Neural cell (in vitro differentiated cells): ENCODE results near the gene GRAP. TPM values are rescaled to one million over a fixed set of nuclear protein-coding genes. Genes with fewer than 3 reads are reported as not detected.

Source experiments
- H2AFZ ChIP-seq: fragments of 200-600, 300-800 bp; sonication (generic), shearing (Covaris generic); 2 replicates; pipeline ENCODE4 v1.6.0; 2014; ENCODE audit warnings: low read depth, mild to moderate bottlenecking, antibody characterized with exemption, low read length, moderate library complexity
- H3F3A ChIP-seq: fragments of 200-600 bp; shearing (Covaris generic); 2 replicates; pipeline ENCODE4 v1.6.1; 2016; ENCODE audit warnings: mild to moderate bottlenecking, moderate library complexity, mixed read lengths, antibody characterized with exemption, low read length; ENCODE audit not compliant: insufficient read depth, poor library complexity, severe bottlenecking
- H3K27ac ChIP-seq: fragments of 200-600, 300-800 bp; sonication (generic), shearing (Covaris generic); 2 replicates; pipeline ENCODE4 v1.5.1; 2014; ENCODE audit warnings: mild to moderate bottlenecking, low read length, moderate library complexity
- H3K27me3 ChIP-seq: fragments of 300-800, 200-600 bp; sonication (generic), shearing (Covaris generic); 2 replicates; pipeline ENCODE4 v1.6.0; 2014; ENCODE audit warnings: mild to moderate bottlenecking, low read depth, low read length, moderate library complexity; ENCODE audit not compliant: insufficient read depth
- H3K36me3 ChIP-seq: fragments of 300-800, 200-600 bp; sonication (generic), shearing (Covaris generic); 2 replicates; pipeline ENCODE4 v1.5.1; 2014; ENCODE audit warnings: mild to moderate bottlenecking, antibody characterized with exemption, low read length, moderate library complexity; ENCODE audit not compliant: insufficient read depth
- H3K4me2 ChIP-seq: fragments of 300-800, 200-600 bp; sonication (generic), shearing (Covaris generic); 2 replicates; pipeline ENCODE4 v1.6.0; 2014; ENCODE audit warnings: mild to moderate bottlenecking, low read length
- H3K4me3 ChIP-seq: fragments of 300-800, 200-600 bp; sonication (generic), shearing (Covaris generic); 2 replicates; pipeline ENCODE4 v1.5.1; 2014; ENCODE audit warnings: mild to moderate bottlenecking, low read length, moderate library complexity
- H3K79me2 ChIP-seq: fragments of 200-600 bp; shearing (Covaris generic); replicated peaks from 2 replicates; pipeline ENCODE4 v1.6.0; 2014; ENCODE audit warnings: mild to moderate bottlenecking, low read length, moderate library complexity; ENCODE audit not compliant: insufficient read depth
- H3K9ac ChIP-seq: fragments of 300-800, 200-600 bp; sonication (generic), shearing (Covaris generic); 2 replicates; pipeline ENCODE4 v1.6.1; 2016; ENCODE audit warnings: mild to moderate bottlenecking, low read length, mixed read lengths
- H3K9me2 ChIP-seq: fragments of 200-600 bp; shearing (Covaris generic); 2 replicates; pipeline ENCODE4 v1.6.1; 2016; ENCODE audit warnings: mild to moderate bottlenecking, low read length, mixed read lengths; ENCODE audit not compliant: insufficient read depth
- H3K9me3 ChIP-seq: fragments of 200-600, 300-800 bp; sonication (generic), shearing (Covaris generic); 2 replicates; pipeline ENCODE4 v1.6.1; 2016; ENCODE audit warnings: mild to moderate bottlenecking, mixed run types, low read length, moderate library complexity, mixed read lengths
- H4K20me1 ChIP-seq: fragments of 200-600 bp; shearing (Covaris generic); 2 replicates; pipeline ENCODE4 v1.6.1; 2016; ENCODE audit warnings: mild to moderate bottlenecking, mixed run types; ENCODE audit not compliant: insufficient read depth
- EP300 ChIP-seq: fragments of 450-650 bp; conservative IDR thresholded peaks from 2 replicates; pipeline ENCODE4 v1.6.1; 2014; ENCODE audit warnings: antibody characterized with exemption, mild to moderate bottlenecking, moderate library complexity; ENCODE audit not compliant: poor library complexity, severe bottlenecking
- EZH2 ChIP-seq: fragments of 200-600, 300-800 bp; shearing (Covaris generic), sonication (generic); IDR thresholded peaks from 2 replicates; pipeline ENCODE4 v1.6.1; 2014; ENCODE audit warnings: antibody characterized with exemption, low read length, borderline replicate concordance, mild to moderate bottlenecking; ENCODE audit not compliant: insufficient read depth, poor library complexity, severe bottlenecking
- MXI1 ChIP-seq: fragments of 450-650 bp; conservative IDR thresholded peaks from 2 replicates; pipeline ENCODE4 v1.6.1; 2014; ENCODE audit warnings: antibody characterized with exemption, mild to moderate bottlenecking; ENCODE audit not compliant: poor library complexity, severe bottlenecking
- POLR2AphosphoS5 ChIP-seq: IDR thresholded peaks from 2 replicates; pipeline ENCODE4 v1.6.1; 2012
- RAD21 ChIP-seq: fragments of 450-650 bp; conservative IDR thresholded peaks from 2 replicates; pipeline ENCODE4 v1.6.1; 2014; ENCODE audit warnings: antibody characterized with exemption, mild to moderate bottlenecking, moderate library complexity
- SMC3 ChIP-seq: fragments of 450-650 bp; conservative IDR thresholded peaks from 2 replicates; pipeline ENCODE4 v1.6.1; 2014; ENCODE audit warnings: antibody characterized with exemption, mild to moderate bottlenecking, moderate library complexity; ENCODE audit not compliant: poor library complexity
- TAF1 ChIP-seq: IDR thresholded peaks from 2 replicates; pipeline ENCODE4 v1.6.1; 2012; ENCODE audit warnings: low read depth
- polyA plus RNA-seq: library from polyadenylated mRNA; depleted of rRNA; stranded (reverse); fragments of >200 nt; gene quantifications from 2 replicates; pipeline ENCODE4 v1.2.3, GENCODE V29; 2014
- TF ChIP-seq, protein P1 (sequence below): fragments of 450-650 bp; IDR thresholded peaks from 2 replicates; pipeline ENCODE4 v1.5.1; 2014; ENCODE audit warnings: antibody characterized with exemption, mild to moderate bottlenecking, moderate library complexity; ENCODE audit not compliant: poor library complexity, severe bottlenecking
- TF ChIP-seq, protein P2 (sequence below): IDR thresholded peaks from 2 replicates; pipeline ENCODE4 v1.6.1; 2012; ENCODE audit warnings: borderline replicate concordance

GRAP gene
- polyA plus RNA-seq, 1 donor from 2014 or later = 0.42 TPM

DNA sequence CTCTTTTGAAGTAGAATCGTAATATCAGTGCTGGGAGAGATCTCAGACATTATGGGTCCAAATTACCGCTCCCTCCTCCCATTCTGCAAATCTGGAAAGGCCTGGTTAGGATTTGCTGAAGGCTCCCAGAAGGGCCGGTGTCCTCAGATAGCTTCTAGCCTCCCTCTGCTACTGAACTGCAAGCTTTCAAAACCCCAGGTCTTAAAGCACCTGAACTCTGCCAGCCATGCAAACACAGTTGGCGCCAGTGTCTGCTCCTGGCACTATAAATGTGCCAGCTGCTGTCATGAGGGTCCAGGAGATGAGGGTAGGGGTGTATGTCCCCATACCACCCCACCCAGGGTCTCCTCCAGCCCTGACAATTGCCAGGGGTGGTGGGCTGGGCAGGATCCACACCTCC is 70.6 kb downstream of the GRAP start:
- Histone ChIP-seq H3K9me3 (no peaks in the 10 kb centered on the region), H2AFZ (no peak overlapping the region), H3K4me3 (no peak overlapping the region), H3F3A (no peaks in the 10 kb centered on the region), H3K36me3 (no peaks in the 10 kb centered on the region), H3K9me2 (no peaks in the 10 kb centered on the region), H4K20me1 (no peaks in the 10 kb centered on the region), H3K4me2 (no peak overlapping the region), H3K9ac (no peak overlapping the region), H3K27me3 (no peaks in the 10 kb centered on the region), H3K27ac (no peak overlapping the region), H3K79me2 (no peaks in the 10 kb centered on the region)
- TF ChIP-seq POLR2AphosphoS5 = no peak
- TF ChIP-seq, protein P1, sequence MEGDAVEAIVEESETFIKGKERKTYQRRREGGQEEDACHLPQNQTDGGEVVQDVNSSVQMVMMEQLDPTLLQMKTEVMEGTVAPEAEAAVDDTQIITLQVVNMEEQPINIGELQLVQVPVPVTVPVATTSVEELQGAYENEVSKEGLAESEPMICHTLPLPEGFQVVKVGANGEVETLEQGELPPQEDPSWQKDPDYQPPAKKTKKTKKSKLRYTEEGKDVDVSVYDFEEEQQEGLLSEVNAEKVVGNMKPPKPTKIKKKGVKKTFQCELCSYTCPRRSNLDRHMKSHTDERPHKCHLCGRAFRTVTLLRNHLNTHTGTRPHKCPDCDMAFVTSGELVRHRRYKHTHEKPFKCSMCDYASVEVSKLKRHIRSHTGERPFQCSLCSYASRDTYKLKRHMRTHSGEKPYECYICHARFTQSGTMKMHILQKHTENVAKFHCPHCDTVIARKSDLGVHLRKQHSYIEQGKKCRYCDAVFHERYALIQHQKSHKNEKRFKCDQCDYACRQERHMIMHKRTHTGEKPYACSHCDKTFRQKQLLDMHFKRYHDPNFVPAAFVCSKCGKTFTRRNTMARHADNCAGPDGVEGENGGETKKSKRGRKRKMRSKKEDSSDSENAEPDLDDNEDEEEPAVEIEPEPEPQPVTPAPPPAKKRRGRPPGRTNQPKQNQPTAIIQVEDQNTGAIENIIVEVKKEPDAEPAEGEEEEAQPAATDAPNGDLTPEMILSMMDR = no peak
- TF ChIP-seq SMC3 = no peak
- TF ChIP-seq TAF1 = no peak
- no peak for TF ChIP-seq EP300
- no peak for TF ChIP-seq MXI1
- no peak for TF ChIP-seq EZH2
- TF ChIP-seq, protein P2, sequence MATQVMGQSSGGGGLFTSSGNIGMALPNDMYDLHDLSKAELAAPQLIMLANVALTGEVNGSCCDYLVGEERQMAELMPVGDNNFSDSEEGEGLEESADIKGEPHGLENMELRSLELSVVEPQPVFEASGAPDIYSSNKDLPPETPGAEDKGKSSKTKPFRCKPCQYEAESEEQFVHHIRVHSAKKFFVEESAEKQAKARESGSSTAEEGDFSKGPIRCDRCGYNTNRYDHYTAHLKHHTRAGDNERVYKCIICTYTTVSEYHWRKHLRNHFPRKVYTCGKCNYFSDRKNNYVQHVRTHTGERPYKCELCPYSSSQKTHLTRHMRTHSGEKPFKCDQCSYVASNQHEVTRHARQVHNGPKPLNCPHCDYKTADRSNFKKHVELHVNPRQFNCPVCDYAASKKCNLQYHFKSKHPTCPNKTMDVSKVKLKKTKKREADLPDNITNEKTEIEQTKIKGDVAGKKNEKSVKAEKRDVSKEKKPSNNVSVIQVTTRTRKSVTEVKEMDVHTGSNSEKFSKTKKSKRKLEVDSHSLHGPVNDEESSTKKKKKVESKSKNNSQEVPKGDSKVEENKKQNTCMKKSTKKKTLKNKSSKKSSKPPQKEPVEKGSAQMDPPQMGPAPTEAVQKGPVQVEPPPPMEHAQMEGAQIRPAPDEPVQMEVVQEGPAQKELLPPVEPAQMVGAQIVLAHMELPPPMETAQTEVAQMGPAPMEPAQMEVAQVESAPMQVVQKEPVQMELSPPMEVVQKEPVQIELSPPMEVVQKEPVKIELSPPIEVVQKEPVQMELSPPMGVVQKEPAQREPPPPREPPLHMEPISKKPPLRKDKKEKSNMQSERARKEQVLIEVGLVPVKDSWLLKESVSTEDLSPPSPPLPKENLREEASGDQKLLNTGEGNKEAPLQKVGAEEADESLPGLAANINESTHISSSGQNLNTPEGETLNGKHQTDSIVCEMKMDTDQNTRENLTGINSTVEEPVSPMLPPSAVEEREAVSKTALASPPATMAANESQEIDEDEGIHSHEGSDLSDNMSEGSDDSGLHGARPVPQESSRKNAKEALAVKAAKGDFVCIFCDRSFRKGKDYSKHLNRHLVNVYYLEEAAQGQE = no peak
- TF ChIP-seq RAD21 = no peak

DNA sequence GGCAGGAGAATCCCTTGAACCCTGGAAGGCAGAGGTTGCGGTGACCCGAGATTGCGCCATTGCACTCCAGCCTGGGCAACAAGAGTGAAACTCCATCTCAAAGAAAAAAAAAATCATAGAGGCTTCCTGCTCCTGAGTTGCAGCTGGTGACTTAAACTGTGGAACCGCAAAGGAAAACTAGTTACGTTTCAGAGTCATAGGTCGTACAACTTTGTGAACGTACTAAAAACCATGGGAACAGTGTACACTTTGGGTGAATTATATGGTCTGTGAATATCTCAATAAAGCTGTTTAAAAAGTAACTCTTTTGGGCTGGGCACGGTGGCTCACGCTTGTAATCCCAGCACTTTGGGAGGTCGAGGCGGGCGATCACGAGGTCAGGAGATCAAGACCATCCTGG is 71.2 kb downstream of the GRAP start:
- no peaks in the 10 kb centered on the region for H3K27me3 ChIP-seq
- TF ChIP-seq POLR2AphosphoS5 (no peak), EZH2 (no peak), SMC3 (no peak), TAF1 (no peak), EP300 (no peak), MXI1 (no peak), RAD21 (no peak)
- TF ChIP-seq, protein P1 = no peak
- TF ChIP-seq, protein P2 = no peak
- H2AFZ ChIP-seq = no peak overlapping the region
- H3K79me2 ChIP-seq = no peaks in the 10 kb centered on the region
- H3K27ac ChIP-seq = no peak overlapping the region
- H3K9me2 ChIP-seq = no peaks in the 10 kb centered on the region
- H3K4me2 ChIP-seq = no peak overlapping the region
- no peak overlapping the region for H3K4me3 ChIP-seq
- H3K9me3 ChIP-seq = no peaks in the 10 kb centered on the region
- no peaks in the 10 kb centered on the region for H4K20me1 ChIP-seq
- H3K9ac ChIP-seq = no peak overlapping the region
- no peaks in the 10 kb centered on the region for H3K36me3 ChIP-seq
- no peaks in the 10 kb centered on the region for H3F3A ChIP-seq
